Right hindlimb (tissue), 1 donor: Measurements from ENCODE around the gene WDR86.

ENCODE experiments used
- DNase-seq: peaks from one replicate; pipeline ENCODE4 v3.0.0-alpha.2; 2018

WDR86 gene

GRCh38 chr7:151390598-151391357 is 19.1 kb downstream of the WDR86 start:
- no peak for DNase-seq

GRCh38 chr7:151389768-151390597 is 19.9 kb downstream of the WDR86 start:
- DNase-seq: no peak

DNA sequence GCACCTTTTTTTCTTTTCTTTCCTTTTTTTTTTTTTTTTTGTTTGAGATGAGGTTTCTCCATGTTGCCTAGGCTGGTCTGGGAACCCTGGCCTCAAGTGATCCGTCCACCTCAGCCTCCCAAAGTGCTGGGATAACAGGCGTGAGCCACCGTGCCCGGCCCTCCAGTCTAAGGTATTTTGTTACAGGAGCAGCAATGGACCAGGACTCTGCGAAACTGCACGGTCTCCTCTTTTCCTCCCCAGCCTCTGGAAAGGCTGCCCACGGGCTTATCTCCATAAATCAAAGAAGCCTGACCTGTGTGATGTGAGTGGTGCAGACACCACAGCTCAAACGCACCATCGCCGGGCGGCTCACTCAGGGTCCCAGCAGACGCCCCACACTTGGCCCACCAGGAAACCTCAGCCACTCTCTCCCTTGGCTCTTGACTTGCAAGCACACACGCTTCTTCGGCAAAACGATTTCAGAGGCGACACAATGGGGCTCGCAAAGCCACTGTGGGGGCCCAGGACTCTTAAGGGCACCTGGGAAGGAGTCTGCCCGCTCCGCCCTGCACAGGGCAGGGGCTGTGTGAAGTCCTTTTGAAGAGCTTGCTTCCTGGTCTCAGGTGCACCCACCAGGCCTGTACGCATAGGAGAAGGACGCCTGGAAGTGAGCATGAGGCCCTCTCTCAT is 20.6 kb downstream of the WDR86 start:
- no peak for DNase-seq

GRCh38 chr7:151388430-151388829 is 21.4 kb downstream of the WDR86 start:
- DNase-seq: no peak

DNA sequence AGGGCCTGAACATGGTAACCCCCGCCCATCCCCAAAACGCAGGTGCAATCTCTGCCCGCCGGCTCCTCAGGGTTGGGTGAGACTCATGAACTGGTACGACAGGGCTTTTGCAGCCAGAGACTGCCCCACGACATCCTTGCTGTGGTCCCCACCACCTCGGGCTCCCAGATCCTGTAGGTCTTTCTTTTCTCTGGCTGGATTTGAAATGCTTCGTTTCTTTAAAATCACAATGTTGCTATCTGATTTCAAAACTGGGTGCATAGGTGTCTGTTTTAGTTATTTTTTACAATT is 21.9 kb downstream of the WDR86 start:
- no peak for DNase-seq

- no peak for DNase-seq
Measured at GRCh38 chr7:151387161-151388006, 22.5 kb downstream of the WDR86 start.

DNA sequence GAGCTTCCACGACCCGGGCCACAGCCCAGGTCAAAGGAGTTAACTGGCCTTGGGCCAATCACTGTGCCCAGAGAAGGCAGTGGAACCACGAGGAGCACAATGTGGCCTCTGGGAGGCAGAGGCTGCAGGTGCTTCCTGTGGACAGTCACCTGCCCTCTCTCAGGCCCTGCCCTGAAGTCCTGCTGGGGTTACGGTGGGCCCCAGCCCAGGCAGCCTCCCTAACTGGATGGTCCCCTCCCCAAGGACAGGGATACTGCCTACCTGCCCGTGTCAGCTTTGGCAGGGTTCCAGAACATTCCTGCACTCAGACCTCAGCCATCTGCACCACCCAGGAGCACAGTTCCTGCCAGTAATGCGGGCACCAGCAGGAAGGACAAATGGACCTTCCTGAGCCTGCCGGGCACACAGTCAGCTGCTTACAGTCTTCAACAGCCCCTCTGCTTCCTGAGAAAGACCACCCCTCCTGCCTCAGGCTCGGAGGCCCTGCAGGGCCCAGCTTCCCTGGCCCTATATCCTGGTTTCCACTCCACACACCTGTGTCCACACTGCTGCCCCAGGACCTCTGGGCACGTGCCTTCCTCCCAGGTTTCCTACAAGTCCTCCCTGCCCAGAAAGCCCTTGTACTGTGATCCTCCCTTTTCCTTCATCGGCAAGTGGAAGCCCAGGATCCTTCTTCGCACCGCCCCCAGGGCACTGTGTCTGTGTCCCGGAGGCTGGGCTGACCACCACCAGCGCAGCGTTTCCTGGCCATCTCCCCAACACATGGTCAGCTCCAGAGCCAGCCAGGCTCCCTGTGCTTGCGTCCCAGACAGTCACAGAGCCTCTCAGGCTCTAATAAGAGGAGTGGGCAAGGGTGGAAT is 23.3 kb downstream of the WDR86 start:
- no peak for DNase-seq

DNA sequence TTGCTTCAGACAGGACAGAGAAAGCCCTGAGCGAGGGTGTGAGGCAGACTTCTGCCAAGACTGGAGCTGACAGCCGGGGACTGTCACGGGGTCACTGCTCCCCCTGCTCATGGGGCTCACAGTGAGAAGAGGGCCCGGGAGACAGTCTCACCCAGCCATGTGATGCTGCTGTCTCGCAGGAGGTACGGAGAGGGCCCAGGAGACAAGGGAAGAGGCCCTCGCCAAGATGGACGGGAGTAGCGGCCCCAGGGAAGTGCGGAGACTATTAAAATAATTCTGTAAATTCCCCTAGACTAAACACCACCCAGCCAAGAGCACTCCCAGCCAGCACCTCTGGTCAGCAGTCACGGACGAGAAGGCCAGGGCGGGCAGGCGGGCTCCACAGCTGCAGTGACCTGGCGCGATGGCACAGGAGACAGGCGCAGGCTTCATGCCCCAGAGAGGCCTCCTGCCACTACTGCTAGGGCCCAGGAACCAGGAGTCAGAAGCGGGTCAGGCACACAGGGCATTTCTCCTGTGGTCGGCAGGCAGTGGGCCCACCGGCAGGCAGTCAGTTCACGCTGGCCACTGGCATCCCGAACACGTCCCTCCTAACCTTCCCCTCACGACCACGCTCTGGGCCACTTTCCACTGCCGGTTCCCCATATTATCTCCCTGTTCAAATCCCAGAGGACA is 24.1 kb downstream of the WDR86 start:
- no peak for DNase-seq

GRCh38 chr7:151384776-151385625 is 24.8 kb downstream of the WDR86 start:
- DNase-seq: no peak

- no peak for DNase-seq
Measured at GRCh38 chr7:151384352-151384697, 25.5 kb downstream of the WDR86 start.

DNA sequence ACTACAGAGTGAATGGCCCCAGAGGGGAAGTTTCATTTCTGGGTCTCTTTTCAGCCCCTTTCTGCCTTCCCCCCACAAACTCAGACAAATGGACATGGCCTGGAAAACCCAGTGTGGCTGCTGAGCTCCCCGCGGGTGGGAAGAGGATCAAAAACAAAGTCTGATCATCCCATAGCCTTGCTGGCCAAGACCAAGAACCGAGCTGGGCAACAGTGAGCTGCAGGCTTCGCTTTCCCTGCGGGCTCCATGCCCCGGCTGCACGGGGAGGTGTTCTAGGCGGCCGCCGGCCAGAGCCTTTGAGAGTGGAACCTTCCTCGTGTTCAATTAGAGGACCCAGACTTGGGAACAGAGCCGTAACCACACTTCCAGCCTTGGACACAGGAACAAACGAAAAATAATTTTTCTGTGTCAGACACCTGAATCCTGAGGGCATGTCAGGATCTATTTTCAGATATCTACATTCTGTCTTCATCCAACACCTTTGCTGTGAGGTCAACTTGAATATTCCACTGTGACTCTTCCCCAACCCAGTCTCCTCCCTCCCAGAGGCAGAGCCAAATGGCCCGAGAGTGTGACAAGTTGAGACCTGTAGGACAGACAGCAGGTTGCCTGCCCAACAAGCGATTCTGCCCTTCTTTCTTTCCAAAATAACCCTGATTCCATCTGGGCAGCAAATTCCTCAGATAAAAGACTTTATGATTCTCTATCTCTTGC is 26.0 kb downstream of the WDR86 start:
- no peak for DNase-seq

DNA sequence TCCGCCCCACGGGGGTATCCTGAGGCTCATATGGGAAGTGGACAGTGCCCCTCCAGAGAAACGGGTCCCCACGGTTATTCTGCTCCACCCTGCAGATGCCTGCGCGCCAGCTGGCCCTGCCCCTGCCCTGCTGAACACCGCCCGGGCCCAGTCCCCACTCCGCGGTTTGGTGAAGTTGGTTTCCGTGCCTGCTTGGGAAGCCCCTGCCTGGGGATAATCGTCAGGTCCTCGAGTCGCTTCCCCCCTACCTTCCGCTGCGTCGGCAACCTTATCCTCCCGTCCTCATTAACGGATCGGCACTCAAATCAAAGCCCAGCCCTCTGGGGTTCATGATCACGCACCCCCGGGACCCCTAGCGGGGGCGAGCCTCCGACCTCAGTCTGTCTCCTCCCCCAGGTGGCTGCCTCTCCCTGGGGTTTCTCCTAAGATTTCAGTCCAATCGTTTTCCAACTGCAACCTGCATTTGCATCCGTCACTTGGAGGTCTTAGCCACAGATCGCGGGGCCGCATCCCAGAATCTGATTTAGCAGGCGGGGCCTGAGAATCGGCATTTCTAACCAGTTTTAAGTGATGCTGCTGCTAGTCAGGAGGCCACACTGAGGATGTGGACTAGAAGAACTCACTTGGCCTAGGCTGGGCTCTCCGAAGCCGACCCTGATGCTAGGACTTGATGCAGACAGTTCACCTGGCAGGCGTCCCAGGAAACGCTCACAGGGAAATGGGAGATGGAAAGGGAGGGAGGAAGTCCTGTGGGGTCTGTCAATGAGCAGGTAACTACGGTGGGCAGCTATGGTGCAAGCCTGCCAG is 27.6 kb downstream of the WDR86 start:
- DNase-seq: no peak

- peak; percentile 36 for DNase-seq
Measured at GRCh38 chr7:151381348-151382078, 28.3 kb downstream of the WDR86 start.

GRCh38 chr7:151381098-151381347 is 28.8 kb downstream of the WDR86 start:
- no peak for DNase-seq

GRCh38 chr7:151380199-151381097 is 29.4 kb downstream of the WDR86 start:
- no peak for DNase-seq

- DNase-seq: no peak
Measured at GRCh38 chr7:151379534-151380198, 30.2 kb downstream of the WDR86 start.

GRCh38 chr7:151379193-151379520 is 30.7 kb downstream of the WDR86 start:
- no peak for DNase-seq
